Measurements from ENCODE around the gene AHCYL2.

The AHCYL2 gene

DNA sequence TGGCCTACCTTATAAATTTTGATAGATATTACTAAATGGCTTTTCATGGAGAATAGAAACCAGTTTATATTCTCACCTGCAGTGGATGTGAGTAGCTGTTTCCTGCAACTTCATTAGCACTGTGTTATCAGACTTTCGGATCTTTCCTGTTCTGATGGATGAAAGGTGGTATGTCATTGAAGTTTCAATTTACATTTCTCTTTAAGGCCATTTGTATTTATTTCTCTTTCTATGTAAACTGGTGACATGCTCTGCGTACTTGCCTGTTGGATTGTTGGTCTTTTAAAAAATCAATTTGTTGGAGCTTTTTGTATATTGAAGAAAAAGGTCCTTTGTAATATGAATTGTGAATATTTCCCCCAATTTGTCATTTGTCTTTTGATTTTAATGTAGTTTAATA, 113.6 kb downstream of the AHCYL2 start:
- no peak overlapping the region for H3K4me3 ChIP-seq (ENCODE audit: low read depth, low read length)
- TF ChIP-seq MYC (IDR thresholded peaks at IDR 0.05; ENCODE audit: low read depth, low read length), result no peak
- TF ChIP-seq POLR2A (IDR thresholded peaks at IDR 0.05; ENCODE audit: extremely low read depth, insufficient read length), result no peak
- TF ChIP-seq, protein P1, sequence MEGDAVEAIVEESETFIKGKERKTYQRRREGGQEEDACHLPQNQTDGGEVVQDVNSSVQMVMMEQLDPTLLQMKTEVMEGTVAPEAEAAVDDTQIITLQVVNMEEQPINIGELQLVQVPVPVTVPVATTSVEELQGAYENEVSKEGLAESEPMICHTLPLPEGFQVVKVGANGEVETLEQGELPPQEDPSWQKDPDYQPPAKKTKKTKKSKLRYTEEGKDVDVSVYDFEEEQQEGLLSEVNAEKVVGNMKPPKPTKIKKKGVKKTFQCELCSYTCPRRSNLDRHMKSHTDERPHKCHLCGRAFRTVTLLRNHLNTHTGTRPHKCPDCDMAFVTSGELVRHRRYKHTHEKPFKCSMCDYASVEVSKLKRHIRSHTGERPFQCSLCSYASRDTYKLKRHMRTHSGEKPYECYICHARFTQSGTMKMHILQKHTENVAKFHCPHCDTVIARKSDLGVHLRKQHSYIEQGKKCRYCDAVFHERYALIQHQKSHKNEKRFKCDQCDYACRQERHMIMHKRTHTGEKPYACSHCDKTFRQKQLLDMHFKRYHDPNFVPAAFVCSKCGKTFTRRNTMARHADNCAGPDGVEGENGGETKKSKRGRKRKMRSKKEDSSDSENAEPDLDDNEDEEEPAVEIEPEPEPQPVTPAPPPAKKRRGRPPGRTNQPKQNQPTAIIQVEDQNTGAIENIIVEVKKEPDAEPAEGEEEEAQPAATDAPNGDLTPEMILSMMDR (IDR thresholded peaks at IDR 0.05; ENCODE audit: low read depth, low read length), result no peak
- TF ChIP-seq, protein P2, sequence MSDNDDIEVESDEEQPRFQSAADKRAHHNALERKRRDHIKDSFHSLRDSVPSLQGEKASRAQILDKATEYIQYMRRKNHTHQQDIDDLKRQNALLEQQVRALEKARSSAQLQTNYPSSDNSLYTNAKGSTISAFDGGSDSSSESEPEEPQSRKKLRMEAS (IDR thresholded peaks at IDR 0.05; ENCODE audit: low read depth, low read length), result no peak
- DNase-seq (ENCODE audit: low read depth), result no peak

DNA sequence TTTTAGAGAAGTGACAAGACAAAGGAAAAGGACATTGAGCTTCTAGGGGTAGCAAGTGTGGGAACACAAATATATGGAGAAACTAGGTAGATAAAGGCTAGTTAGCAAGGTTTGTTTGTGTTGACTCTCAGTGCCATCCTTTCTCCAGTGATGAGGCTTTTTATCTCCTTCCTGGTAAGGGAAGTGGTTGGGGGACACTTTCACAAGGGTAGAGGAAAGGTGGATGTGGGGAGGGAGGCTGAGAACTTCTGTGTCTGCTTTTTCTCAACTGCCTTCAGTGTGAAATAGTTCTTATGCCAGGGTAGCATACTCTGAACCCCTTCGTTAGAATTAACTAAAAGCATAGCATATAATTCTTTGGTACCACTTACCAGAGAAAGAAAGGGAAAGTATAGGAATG, 116.4 kb downstream of the AHCYL2 start:
- TF ChIP-seq POLR2A (IDR thresholded peaks at IDR 0.05; ENCODE audit: extremely low read depth, insufficient read length), result no peak
- TF ChIP-seq, protein P1 (IDR thresholded peaks at IDR 0.05; ENCODE audit: low read depth, low read length), result no peak
- no peak for TF ChIP-seq MYC (IDR thresholded peaks at IDR 0.05; ENCODE audit: low read depth, low read length)
- TF ChIP-seq, protein P2 (IDR thresholded peaks at IDR 0.05; ENCODE audit: low read depth, low read length), result no peak
- peak; percentile 11 for DNase-seq (ENCODE audit: low read depth)
- no peak overlapping the region for H3K4me3 ChIP-seq (ENCODE audit: low read depth, low read length)

DNA sequence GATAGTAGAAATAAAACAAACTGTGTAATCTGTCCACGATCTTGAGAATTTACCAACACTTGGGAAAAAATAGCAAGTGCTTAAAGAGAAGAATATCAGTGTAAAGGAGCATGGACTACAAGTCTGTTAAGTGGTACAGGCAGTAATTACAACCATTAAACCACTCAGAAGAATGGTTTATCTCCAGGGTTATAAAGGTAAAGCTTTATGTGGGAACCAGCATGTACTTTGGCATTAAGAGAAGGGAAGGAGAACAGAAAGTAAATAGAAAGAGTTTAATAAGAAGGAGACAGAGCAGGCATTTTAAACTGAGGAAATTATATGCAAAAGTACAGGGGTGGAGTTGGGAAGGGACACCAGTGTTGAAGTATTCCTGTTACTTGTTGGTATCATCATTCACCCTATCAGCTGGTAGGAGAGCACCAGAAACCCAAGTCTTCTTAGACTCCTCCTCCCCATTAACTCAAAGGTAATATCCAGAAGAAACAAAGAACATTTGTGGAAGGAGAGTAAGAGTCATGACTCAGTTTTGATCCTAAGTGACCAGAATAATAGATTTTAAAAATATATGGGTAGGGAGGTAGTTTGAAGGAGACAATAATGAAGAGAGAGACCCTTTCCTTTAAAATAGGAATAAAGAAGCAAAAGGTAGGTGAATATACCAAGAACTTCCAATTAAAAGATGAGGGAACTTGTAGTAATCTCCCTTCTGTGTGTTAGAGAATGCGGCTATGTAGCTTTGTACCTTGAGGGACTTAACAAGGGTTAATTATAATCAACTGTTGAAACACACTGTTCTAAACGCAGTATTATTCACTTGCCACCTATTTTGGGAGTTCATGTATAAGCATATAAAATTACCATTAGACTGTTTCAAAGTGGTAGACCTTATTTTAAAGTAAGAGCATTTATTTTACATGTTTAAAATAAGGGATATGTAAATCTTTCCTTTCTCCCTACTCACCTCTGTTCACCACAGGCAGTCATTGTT, 117.3 kb downstream of the AHCYL2 start:
- no peak overlapping the region for H3K4me3 ChIP-seq (ENCODE audit: low read depth, low read length)
- TF ChIP-seq, protein P2 (IDR thresholded peaks at IDR 0.05; ENCODE audit: low read depth, low read length), result no peak
- TF ChIP-seq POLR2A (IDR thresholded peaks at IDR 0.05; ENCODE audit: extremely low read depth, insufficient read length), result no peak
- no peak for TF ChIP-seq MYC (IDR thresholded peaks at IDR 0.05; ENCODE audit: low read depth, low read length)
- TF ChIP-seq, protein P1 (IDR thresholded peaks at IDR 0.05; ENCODE audit: low read depth, low read length), result no peak
- no peak for DNase-seq (ENCODE audit: low read depth)

- H3K4me3 ChIP-seq (ENCODE audit: low read depth, low read length), result no peak overlapping the region
- DNase-seq (ENCODE audit: low read depth), result peak; percentile 70
- TF ChIP-seq, protein P1 (IDR thresholded peaks at IDR 0.05; ENCODE audit: low read depth, low read length), result peak; percentile 75
- TF ChIP-seq, protein P2 (IDR thresholded peaks at IDR 0.05; ENCODE audit: low read depth, low read length), result no peak
These were observed 118.4 kb downstream of the AHCYL2 start for GRCh38 chr7:129343099-129343700.

- TF ChIP-seq POLR2A (IDR thresholded peaks at IDR 0.05; ENCODE audit: extremely low read depth, insufficient read length) (no peak), MYC (IDR thresholded peaks at IDR 0.05; ENCODE audit: low read depth, low read length) (no peak)
- TF ChIP-seq, protein P2 (IDR thresholded peaks at IDR 0.05; ENCODE audit: low read depth, low read length), result no peak
- TF ChIP-seq, protein P1 (IDR thresholded peaks at IDR 0.05; ENCODE audit: low read depth, low read length), result no peak
- H3K4me3 ChIP-seq (ENCODE audit: low read depth, low read length), result no peak overlapping the region
- no peak for DNase-seq (ENCODE audit: low read depth)
These were observed 122.5 kb downstream of the AHCYL2 start for GRCh38 chr7:129347330-129347729.

Measured in NB4 (cell line).